ENCODE measurements around the gene MAPKAP1.

The MAPKAP1 gene

DNA sequence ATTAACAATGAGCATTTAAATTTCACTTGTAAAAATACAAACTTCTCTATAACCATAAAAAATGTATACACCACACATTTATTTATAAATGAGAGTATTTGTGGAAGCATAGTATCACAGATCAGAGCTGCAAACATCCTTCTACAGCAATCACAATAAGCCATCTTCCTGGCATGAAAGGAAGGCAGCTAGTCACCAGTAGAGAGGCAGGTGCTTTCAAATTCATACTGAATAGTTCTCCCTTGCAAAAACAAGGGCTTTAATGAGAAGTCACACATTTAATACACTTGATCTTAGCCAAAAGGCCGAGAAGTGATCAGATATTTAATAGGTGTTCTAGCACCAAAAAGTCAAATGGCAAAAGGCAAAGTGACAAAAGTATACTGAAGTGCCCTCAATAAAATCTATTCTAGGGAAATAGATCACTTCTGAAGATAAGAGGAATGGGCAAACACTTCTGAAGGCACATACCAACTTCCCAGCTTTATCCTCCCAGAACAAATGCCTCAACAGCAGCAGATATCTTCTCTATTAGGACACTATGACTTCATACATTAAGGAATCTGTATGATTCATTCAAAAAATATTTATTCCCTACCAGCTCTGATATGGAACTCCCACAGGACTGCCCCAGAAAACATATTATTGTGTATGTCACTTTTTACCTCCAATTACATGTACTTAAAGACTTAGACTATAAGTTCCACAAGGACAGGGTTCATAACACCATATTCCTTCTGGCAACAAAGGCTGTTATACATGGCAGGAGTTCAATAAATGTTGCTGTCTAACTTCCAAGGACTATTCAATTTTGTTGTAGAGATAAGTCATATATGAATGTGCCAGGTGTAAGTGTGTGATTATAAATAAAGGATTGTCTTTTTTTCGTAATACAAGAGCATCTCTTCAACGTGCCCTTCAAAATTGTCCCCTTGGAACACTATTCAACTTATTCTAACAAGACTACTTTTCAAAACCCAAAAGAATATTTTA, 31.7 kb downstream of the MAPKAP1 start:
- DNase-seq: no peak

DNA sequence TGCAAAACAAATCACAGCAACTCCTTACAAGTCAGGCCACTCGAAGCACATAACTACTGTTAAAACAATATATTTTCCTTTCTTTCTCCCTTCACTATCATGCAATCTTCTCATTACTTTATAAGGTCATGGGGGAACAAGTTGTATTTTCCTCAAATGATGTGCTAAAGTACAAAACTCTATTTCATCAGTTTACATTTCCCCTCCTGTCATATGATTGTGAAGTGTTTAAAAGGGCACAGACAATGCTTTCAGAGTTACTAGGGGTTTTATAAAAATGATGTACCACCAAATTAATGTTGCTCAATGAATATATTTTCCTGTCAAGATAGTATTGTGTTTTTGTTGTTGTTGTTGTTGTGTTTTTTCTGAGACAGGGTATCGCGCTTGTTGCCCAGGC, 34.1 kb downstream of the MAPKAP1 start:
- no peak for DNase-seq

DNA sequence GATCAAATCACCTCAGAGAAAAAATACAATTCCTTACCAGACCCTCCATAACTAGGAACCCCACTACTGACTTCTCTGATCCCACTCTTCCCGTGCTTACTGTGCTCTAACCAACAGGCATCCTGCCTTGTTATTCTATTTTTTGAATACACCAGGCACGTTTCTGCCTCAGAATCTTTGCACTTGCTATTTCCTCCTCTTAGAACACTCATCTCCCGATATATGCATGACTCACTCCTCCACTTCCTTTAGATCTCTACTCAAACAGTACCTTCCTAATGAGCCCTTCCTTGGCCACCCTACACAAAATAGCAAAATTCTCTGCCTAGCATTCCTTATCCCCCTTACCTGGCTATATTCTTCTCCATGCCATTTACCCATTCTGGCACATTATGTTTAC, 43.9 kb downstream of the MAPKAP1 start:
- no peak for DNase-seq

DNA sequence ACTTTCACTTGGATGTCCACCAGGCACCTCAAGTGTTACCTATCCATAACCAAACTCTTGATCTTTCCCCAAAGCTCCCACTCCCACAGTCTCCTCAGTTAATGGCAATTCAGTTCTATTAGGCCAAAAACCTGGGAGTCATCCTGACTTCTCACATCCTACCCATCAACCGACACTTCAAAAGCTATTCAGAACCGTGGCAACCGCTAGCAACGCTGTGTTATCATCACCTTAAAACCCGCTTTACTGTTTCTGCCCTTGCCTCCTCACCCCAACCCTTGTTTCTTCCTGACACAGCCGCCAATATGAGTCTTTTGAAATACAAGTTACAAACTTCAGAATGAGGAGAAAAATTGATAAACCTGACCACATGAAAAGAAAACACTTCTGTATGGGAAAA, 46.5 kb downstream of the MAPKAP1 start:
- no peak for DNase-seq

DNA sequence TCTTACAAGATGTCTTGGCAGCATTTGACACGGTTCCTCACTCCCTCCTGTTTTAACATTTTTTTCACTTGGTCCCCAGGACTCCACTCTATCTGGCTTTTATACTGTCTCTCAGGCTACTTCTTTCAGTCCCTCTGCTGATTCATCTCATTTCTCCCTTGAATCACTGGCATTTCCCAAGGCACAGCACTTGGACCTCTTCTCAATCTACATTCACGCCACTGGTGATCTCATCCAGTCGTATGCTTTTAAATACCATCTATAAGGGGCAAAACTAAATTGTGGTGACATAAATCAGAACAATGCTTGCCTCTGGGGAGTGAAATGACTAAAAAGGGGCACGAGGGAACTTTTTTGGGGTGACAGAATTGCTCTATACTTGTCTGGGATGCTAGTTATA, 47.1 kb downstream of the MAPKAP1 start:
- no peak for DNase-seq

DNA sequence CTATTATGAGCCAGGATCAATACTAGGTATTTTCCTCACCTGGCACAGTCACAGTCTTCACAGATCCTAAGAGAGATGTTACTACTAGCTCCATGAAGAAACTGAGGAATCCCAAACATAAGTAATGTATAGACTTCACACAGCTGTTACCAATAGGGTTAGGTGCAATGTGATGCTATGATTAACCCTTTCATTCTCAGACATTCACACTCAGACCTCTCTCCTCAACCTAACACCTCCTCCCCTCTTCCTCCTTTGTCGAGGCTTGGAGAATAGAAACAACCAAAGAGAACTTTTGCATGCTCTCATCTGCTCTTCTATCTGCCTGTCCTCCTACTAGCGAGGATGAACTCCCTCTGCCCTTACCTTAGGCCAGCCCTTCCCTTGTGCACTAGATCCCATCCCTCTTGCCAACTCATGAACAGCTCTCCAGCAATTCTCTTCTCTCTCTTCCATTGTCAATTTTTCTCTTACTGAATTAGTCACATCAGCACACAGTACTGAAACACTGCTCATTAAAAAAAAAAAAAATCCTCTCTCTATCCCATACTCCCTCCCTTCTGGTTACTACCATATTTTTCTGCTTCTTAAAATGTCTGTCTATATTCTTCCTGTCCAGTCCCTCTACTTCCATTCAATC, 47.7 kb downstream of the MAPKAP1 start:
- no peak for DNase-seq

DNA sequence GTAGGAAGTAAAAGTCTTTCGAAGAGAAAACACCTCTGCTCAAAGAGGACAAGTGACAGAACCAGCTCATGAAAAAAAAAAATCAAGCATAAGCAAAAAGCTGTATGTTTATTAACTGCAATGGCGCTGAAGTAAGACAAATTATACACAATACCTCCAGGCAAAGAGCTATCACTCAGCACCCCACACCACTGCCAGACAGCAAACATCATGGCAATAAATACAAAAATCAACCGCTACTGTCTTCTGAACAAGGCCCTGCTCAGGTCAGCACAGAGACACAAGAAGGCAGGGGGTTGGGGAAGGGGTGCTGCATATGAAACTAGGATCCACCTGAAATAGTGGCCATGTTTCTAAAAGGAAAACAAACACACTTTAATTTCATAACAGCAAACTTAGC, 50.4 kb downstream of the MAPKAP1 start:
- DNase-seq: no peak

DNA sequence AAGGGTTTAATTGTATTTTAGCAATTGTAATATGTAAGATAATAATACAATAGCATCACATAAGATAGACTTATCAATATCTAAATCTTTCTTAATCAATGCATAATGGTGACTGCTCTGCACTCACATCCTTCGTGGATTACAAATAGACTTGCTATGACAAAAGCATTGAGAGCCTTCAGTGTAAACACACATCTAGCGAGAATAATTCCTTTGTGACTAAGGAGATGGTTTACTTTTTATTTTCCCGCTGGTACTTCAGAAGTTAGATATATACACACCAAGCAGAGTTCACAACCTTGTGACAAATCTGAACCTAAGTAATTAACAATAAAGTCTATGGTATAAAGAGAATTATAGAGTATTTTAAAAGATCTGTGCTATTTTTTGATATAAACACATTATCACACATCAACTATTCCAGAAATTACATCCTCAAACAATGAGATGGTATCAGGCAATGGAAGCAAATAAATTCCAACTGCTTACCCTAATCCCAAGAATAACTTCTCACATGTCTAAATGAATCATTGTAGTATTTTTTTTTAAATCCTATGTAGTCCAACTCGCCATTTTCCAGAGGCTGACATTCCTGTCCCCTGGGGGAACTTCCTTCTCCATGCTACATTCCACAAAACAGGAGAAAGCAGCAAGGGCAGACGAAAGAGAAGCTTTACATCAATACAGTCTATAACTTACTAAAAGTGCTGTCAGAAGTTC, 51.2 kb downstream of the MAPKAP1 start:
- no peak for DNase-seq

DNA sequence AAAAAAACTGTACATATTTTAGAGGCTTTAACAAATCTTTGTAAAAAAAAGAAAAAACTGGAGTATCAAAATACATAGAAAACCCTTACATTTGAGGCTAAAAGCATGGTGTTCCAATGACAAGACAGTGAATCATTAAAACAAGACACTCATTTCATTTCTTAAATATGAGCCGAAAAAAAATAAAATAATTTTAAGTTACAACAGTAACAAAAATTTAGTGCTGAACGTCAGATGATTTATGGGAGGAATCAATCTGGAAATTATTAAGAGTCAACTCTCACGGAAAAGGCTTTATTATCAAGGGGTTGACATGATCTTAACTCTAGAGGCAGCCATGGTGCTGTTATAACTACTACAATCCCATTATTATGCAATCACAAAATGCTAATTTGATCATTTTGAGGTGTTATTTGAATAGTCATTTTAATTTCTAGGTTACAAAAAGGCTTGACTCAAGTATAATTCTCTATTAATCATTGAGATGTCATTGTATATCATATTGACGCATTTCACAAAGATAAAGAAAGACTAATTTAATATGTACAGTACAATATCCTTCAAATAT, 51.9 kb downstream of the MAPKAP1 start:
- no peak for DNase-seq

DNA sequence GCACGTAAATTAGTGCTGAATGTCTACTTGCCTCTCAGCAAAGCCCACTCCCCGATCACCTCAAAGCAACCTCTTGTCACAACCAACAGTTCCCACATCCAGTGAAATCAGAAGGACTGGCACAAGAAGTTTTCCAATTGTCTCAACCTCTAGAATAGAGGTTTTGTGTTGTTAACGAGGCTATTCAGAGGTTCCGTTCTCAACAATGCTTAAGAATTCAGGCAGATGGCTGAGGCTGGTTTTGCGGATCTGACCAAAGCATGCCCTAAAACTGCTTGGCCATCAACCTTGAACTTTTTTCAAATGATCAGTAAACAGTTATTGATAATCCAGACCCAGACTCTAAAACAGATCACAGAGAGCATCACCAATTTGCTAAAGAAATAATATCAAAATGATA, 52.9 kb downstream of the MAPKAP1 start:
- no peak for DNase-seq

DNA sequence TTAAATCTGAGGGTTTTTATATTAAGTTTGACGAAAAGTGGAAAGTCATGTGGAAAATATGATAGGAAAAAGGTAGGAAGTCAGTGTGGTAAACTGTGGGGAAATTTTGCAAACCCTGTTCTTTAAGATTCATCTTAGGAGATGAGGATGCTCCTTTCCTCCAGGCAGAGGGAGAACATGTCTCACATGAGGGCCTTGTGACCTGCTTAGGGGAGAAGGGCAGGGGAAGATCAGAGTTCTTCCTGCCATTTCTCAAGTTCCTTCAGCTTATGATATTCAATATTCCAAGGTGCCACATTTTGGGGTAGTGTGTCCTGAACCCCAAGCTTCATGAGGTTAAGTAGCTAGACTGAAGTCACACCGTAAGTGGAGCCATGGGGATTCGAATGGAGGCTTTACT, 53.7 kb downstream of the MAPKAP1 start:
- no peak for DNase-seq

DNA sequence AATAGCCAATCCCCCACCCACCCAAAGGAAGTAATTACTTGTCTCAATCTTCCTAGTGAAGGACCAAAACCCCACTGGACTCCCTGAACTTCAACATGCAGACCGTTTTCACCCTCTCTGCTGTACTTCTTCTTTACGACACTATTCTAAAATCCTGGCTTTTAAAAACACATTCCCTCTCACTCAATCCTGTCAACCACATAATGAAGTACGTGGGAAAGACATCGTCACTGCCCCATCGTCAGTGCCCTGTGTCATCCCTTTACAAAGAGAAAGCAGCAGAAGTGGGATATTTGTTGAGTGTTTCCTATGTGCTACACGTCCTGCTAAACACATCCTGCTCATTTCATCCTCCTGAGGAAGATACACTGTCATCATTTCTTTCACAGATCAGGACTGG, 54.2 kb downstream of the MAPKAP1 start:
- no peak for DNase-seq

DNA sequence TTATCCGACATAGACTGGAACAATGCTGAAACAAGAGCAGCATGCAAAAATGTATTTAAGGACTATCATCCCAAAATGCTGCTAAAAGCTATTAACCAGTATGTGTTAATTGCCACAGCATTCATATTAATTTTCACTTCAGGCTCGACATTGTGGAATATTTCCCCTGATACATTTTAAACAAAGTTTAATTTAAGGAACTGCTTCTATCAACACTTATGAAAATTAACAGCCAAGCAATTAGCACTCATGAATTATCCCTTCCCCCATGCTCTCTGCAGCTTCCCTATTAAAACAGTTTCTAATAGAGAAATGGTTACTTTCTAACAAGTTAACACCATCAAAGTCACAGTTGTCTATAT, 54.8 kb downstream of the MAPKAP1 start:
- no peak for DNase-seq

DNA sequence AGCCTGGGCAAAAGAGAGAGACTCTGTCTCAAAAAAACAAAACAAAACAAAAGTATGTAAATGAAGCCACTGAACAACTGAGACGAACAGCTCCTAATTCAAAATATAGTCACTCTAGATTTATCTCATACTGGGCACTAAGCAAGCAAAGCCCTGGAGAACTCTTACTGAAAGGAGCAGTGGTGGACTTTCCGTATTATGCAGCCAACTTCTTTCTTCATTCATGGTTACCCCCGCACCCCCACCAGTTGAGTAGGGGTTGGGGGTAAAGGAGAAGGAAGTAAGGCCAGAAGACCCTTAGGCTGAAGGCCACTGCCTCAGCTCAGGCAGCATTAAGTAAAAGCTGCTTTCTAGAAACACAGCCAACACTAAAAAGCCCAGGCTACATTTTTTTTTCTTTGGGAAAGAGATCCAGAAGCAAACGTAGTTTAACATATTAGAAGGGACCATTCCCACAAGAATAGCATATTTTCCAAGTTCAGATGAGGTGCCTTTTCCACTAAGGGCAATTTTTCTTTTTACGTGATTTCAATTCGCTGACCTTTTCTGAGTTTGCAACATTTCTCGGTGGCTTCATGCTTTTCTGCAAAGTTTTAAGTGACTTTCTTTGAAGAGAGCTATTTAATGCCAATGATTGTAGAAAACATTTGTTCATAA, 55.3 kb downstream of the MAPKAP1 start:
- no peak for DNase-seq

DNA sequence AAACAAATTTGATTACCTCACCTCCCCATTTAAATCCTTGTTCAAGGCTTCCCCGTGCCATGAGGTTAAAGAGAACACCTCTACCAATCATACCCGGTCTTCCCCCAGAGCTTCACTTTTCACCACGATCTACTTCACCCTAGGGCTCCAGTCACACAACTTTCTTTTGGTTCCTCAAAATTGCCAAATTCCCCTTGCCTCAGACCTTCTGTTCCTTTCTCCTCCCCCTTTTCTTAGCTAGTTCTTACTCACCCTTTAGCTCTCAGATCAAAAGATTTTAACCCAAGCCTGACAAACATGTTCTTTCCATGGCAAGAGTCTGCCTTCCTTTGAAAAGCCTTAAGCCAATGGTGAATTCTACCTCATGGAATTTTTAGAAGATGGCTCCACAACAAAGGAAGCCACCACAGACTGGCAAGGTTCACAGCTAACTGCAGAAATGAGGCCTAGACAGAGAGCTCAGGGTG, 56.7 kb downstream of the MAPKAP1 start:
- DNase-seq: no peak

DNA sequence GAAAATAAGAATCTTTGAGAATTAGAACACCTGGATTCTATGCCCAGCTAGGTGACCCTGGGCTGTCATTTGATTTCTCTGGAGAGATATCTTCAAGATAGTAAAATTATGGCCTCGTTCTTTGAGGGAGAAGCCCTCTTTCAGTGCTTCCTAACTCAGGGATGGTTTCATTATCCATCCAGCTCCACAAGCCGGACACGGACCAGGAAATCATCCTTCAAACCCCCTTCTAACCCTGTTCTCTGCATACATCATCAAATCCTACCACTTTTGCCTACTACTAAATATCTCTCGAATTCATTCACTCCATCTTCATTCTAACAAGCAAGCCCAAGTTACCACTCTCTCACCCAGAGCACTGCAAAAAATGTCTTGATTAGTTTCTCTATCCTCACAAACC, 57.2 kb downstream of the MAPKAP1 start:
- no peak for DNase-seq

DNA sequence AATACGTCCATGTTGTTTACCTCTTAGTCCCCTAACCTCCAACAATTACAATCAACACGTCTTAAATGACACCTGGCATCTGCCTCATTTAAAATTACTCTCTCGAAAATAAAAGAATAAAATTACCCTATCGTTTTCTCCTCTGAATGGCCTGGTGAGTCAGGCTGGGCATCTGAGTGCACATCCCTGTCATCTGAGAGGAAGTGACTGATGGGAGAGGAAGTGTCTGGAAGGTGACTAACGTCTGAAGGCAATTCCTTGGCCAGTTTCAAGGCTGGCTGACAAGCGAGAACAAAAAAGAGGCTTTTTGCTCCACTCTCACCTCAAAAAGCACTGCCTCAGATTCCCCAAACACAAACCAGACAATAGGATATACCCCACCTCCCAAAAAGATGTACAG, 57.7 kb downstream of the MAPKAP1 start:
- no peak for DNase-seq

DNA sequence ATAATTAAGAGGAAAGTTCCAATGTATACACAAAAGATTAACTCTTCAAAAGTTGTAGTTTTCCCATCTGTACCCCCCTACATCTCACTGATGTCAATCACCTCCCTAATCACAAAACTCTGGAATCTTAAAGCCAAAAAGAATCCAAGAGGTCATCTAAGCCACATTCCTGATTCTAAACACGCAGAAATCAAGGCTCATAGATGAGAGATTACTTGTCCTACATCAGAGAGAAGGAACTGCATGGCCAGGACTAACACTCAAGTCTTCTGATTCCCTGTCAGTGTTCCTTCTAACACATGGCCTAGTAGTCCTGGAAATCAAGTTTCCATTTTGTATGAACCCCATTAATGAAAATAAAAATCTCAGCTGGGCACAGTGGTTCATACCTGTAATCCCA, 58.7 kb downstream of the MAPKAP1 start:
- DNase-seq: no peak

DNA sequence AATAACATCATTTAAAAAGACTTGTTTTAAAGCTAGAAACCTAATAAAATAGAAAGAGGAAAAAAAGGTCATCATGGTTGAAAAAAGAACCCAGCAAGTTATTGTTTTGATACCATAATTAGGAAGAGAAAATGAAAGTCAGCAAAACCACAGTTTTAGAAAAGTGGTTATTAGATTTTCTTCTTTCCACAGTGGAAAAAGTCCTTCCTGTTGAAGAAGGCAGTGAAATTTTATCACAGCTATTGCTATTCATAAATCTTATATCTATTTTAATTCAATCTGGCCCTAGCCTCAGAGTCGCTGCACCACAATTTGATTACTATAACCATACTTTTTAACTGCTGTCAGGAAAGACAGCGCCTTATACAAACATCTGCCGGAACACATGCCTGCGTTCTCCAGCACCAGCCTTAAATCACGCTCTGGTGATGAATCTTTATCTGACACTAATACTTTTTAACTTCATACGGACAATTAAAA, 60.3 kb downstream of the MAPKAP1 start:
- no peak for DNase-seq

DNA sequence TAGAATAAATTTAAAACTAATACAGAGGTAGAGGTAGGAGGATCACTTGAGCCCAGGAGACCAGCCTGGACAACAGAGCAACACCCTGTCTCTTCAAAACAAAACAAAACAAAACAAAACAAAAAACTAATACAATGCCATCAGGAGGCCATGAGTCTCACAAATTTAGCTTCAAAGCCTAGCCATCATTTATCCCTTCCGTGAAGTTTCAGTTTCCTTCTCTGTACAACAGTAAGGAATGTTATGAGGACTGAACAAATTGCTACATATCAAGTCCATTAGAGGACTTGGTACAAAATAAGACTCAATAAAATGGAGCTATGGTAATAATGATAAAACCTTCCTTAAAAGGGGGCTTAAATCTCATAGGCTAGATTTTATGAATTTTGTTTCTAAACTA, 60.8 kb downstream of the MAPKAP1 start:
- DNase-seq: no peak

DNA sequence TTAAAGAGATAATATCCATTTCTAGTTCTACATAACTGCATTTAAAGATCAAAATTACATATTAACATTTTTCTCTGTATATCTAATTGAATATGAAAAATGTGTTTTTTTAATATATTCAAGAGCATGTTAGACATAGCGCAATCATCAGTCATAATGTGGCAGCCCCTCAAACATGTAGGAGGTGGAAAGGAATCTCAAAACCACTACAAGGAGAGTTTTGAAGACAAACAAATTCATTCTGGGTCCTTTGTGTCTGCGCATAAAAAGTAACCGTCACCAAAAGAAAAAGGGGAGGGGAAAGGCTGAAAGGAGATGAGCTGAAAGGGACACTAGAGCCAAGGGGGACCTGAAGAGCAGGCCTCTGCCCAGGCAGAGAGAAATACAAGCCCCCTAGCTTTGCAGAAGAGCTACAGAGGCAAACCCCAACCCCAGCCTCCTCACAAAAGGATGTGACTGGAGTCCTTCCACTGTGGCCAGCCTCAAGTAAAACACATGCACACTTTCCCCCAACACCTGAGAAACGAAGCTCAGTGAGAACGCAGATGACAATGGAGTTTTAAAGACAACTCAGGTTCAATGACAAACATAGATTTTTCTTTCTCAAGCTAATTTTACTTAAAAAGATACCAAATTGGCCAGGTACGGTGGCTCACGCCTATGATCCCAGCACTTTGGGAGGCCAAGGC, 62.0 kb downstream of the MAPKAP1 start:
- DNase-seq: no peak

DNA sequence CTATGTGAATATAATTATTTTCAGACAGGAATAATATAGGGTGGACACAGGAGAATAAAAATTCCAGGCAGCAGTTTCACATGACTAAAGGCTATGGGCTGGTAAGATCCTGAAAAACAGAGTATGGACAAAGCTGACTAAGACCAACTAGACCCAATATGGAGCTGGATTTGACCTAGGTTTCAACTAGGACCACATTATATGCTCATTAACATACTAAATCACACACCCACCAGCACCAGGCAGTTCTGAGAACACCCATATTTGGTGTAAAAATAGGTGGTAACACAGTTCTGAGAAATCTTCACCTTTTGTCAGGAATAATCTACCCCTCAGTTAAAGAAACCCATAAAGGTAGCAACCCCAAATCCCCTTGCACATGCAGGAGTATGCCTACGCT, 64.7 kb downstream of the MAPKAP1 start:
- DNase-seq: no peak
